ENCODE measurements around the gene SMG5.

- TF ChIP-seq, protein P1, sequence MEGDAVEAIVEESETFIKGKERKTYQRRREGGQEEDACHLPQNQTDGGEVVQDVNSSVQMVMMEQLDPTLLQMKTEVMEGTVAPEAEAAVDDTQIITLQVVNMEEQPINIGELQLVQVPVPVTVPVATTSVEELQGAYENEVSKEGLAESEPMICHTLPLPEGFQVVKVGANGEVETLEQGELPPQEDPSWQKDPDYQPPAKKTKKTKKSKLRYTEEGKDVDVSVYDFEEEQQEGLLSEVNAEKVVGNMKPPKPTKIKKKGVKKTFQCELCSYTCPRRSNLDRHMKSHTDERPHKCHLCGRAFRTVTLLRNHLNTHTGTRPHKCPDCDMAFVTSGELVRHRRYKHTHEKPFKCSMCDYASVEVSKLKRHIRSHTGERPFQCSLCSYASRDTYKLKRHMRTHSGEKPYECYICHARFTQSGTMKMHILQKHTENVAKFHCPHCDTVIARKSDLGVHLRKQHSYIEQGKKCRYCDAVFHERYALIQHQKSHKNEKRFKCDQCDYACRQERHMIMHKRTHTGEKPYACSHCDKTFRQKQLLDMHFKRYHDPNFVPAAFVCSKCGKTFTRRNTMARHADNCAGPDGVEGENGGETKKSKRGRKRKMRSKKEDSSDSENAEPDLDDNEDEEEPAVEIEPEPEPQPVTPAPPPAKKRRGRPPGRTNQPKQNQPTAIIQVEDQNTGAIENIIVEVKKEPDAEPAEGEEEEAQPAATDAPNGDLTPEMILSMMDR (conservative IDR thresholded peaks at IDR 0.05) = no peak
- TF ChIP-seq ZFX (IDR thresholded peaks at IDR 0.05) = no peak
Observed at GRCh38 chr1:156212130-156212529, 70.5 kb downstream of the SMG5 start.
